HCEC 1CT (cell line): Measurements from ENCODE around the gene SMAD7.

Source experiments
- DNase-seq: peaks from one replicate; pipeline ENCODE4 v3.0.0-alpha.2; 2017

The SMAD7 gene, protein sequence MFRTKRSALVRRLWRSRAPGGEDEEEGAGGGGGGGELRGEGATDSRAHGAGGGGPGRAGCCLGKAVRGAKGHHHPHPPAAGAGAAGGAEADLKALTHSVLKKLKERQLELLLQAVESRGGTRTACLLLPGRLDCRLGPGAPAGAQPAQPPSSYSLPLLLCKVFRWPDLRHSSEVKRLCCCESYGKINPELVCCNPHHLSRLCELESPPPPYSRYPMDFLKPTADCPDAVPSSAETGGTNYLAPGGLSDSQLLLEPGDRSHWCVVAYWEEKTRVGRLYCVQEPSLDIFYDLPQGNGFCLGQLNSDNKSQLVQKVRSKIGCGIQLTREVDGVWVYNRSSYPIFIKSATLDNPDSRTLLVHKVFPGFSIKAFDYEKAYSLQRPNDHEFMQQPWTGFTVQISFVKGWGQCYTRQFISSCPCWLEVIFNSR

GRCh38 chr18:48950536-48951447, at the start of gene SMAD7:
SMAD7 (minus strand) TSS chr18:48950965; CDS start chr18:48950424, 541 bp downstream.
- DNase-seq: peak; percentile 49

GRCh38 chr18:48999569-48999968, 48.8 kb upstream of the SMAD7 start:
- no peak for DNase-seq

- peak; percentile 88 for DNase-seq
These were observed 47.4 kb upstream of the SMAD7 start for GRCh38 chr18:48997985-48998831.

DNA sequence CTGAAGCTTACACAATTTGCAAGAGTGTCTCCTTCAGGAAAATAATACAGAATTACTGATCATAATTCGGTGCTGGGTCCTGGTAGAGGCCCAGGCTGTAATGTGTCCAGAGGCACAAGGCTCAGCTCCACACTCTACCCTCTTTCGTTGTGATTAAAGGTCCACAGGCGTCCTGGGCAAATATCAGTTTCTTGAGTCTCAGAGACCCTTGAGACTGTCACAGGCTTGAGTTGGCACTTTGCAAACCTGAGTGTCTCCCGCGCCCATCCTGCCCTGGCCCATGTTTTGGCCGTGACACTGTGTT, 46.9 kb upstream of the SMAD7 start:
- no peak for DNase-seq

GRCh38 chr18:48996901-48997463, 46.2 kb upstream of the SMAD7 start:
- DNase-seq: no peak

DNA sequence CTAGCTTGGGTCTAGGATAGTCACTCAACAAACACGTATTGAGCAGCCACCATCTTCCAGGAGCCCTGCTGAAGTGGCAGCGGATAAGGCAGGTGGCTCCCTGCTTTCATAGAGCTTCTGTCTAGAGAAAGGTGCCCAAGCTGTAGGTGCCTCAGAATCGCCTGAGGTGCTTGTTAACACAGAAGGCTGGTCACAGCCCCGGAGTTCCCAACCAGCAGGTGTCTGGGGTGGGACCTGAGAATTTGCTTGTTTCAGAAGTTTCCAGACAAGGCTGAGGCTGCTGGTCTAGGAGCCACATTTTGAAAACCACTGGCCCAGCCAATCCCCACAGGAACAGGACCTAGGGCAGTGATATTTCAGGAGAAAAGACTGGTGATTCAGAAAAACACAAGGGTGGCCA, 45.3 kb upstream of the SMAD7 start:
- DNase-seq: no peak

GRCh38 chr18:48994926-48995835, 44.4 kb upstream of the SMAD7 start:
- DNase-seq: no peak

GRCh38 chr18:48994044-48994651, 43.4 kb upstream of the SMAD7 start:
- DNase-seq: peak; percentile 63

DNA sequence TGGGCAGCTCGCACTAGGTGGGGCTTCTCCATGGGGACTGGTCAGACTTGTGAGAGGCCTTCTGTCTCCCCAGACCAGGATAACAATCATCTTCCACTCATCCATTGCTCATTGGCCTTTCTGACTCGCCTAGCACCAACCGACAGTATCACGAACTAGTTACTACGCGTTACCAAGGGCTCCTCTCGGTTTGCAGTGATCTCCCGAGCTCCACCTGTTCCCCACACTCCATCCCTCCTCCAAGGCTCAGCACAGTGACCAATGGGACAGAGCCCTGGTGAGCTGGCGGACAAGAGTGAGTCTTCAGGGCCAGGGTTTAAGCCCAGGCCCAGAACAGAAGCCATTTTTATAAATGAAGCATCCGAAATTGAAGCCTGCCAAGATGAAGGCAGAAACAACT, 42.8 kb upstream of the SMAD7 start:
- peak; percentile 50 for DNase-seq

- no peak for DNase-seq
These were observed 42.2 kb upstream of the SMAD7 start for GRCh38 chr18:48992791-48993555.

DNA sequence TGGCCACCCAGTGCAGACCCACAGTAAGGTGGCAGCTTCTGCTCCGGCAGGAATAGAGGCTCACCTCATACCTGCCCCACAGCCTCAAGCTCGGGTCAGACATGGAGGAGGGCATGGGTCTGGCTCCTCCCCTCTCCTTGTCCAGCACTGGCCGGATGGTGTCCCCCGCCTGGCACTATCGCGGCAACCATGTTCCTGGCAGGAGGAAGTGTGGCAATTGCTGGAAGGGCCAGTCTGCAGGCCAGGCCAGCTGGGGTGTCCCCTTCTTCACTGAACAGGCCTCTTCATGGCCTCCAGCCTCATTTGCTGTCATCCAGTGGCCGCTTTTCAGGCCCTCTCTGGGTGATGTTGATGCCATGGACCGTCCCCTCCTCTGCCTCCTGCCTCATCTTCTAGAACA, 41.4 kb upstream of the SMAD7 start:
- DNase-seq: no peak

- DNase-seq: peak; percentile 33
These were observed 40.9 kb upstream of the SMAD7 start for GRCh38 chr18:48991676-48992075.

DNA sequence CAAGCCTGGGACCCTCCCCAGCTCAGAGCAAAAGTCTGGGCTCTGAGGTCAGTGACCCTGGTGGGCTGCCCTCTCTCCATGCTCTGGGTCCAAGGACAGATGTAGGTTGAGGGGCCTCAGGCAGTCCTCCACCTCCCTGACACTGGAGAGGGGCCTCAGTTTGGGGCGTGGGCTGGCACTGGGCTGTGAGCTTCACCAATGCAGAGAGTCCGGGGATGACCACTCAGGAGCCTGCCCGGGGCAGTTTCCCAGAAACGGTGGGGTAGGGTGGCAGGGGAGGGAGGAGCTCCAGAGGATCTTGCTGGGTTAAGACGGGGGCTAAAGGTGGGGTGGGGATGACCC, 40.5 kb upstream of the SMAD7 start:
- DNase-seq: no peak

DNA sequence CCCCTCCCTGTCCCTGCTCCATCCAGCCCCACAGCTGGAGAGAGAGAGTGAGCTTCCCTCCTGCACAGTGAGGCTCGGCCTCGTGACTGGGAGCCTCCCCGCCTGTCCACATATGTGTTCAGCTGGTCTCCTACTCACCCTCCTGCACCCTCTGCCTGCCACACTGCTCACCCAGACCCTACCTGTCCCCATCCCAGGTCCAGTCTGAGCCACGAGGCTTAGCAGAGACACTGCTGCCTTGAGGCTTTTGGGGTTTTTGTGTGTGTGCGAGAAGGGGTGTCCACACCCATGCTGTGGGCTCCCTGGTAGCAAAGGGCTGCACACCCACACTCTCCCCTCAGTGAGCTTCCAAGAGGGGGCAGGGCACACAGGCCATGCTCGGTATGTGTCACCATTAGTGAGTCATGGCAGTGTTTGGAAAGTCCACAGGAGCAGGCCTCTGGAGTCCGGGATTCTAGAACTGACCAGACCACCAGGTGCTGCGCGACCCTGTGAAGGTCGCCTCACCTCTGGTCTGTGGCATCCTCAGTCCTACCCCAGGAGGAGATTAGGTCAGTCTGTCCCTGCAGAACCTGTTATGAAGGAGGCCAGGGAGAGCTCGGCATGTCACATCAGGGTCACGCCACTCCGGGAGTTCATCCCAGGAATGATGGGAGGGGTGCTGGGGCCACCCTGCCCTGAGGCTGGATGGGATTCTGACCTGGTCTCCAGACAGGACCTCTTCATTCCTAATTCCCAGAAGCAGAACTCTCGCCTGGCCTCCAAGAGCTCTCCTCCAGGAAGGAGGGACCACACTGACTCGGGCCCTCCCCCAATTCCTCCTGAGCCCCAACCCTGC, 39.9 kb upstream of the SMAD7 start:
- peak; percentile 67 for DNase-seq

DNA sequence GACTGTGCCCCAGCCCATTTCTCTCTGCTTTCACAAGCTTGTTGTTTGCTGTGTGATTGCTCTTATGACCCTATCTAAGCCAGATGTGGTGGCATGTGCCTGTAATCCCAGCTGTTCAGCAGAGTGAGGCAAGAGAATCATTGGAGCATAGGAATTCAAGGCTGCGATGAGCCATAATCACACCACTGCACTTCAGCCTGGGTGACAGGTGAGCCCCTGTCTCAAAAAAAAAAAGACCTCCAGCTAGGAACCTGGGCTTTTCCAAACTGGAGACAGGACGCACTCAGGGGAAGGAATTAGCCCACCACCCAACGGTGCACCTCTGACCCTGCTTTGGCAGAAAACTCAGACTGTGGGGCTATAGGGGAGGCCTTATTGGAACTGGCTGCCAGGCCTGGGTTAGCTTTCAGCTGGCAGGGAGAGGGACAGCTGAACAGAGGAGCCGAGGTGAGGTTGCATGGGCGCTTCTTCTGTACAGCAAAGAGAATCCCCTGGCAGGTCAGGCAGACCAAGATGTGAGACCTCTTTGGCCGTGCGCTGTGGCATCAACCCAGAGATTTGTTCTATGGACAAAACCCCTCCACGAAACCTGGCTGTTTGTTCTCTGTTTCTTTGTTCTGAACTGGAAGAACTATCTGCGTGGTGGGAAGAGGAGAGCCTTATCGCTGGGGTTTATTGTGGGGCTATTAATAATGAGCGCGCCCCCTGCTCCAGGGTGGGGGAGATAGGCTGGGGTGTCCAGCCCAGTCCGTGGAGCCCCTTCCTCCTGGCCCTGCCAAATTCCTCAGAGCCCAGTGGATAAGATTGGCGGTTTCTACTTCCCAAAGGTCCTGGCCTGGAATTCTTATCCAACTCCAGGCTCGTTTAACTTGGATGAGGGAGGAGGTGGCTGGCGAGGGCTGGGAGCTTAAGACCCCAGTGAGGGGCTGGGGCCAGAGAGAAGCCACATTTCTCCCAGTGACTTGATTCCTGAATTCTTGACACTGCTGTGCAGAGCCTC, 38.8 kb upstream of the SMAD7 start:
- DNase-seq: no peak

GRCh38 chr18:48988508-48989303, 37.9 kb upstream of the SMAD7 start:
- DNase-seq: no peak

DNA sequence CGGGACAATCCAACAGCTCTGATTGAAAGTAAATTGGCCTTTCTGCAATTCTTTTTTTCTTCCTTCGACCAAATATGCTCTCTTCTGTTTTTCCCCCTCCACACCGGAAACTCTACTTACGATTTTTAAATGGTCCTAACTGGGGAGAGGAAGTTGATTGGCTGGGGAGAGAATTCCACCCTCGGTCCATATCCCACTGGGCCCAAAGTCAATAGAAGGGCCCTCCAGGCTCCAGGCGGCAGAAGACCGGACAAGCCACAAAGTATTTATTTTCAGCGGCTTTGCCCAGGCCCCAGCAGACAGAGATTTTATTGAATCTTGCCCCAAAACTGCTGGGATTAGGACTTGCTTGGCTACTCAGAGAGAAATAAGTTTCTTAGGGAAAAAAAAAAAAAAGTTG, 37.1 kb upstream of the SMAD7 start:
- DNase-seq: no peak
